NCI-H187 (cell line): ENCODE measurements around the gene CD79A.
"Not testable (repeated sequence)": the region's sequence is repeated elsewhere in the genome, so short reads cannot be mapped to it uniquely, and the experiment has no call there.

Experiments
- DNase-seq, 2 experiments: peaks; one replicate each; lab custom pipeline; 2025; lab: John Stamatoyannopoulos, UW

The CD79A gene

DNA sequence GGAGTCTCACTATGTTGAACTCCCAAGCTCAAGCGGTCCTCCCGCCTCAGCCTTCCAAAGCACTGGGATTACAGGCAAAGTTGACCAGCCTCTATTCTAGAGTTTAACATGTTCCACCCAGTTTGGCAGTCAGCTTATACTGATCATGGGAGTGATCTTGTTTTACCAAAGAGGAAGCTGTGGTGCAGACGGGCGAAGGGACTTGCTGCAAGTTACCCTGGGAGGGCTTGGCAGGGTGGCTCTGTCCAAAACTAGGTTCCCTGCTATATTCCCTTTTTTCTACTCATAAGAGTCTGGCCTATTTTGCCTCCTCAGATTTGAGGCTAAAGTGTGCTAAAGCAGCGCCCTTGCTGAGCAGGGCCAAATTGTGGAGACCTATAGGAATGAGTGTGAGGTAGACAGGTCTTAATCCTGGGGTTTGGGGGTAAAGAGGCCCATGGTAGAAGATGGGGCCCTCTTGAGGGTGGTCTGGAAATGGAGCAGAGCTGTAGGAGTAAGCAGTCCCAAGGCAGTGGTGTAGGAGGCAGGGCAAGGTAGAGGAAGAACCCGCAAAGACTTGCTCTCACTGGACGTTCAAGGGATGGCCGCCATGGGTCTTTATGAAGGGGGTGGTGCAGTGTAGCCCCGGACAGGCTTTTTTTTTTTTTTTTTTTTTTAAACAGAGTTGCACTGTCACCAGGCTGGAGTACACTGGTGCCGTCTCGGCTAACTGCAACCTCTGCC is 13.7 kb upstream of the CD79A start:
- no peak for DNase-seq

DNA sequence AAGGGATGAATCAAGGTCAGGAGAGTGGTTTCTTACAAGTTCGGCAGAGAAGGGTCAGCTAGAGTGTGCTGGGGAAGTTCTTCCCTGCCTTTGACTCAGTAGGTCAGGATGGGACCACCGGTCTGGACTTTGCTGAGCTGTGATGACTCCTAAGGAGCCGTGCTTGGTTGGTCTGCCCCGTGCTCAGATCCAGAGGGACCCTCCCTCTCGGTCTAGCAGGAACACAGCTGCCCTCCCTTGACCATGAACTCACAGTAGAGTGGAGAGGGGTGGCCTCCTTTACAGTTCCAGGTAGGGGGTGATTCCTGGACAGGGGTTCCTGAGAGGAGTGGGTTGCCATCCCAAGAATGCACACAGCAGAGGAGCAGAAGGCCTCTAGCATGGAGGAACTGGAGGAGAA is 12.7 kb upstream of the CD79A start:
- no peak for DNase-seq

GRCh38 chr19:41866284-41866683 is 10.8 kb upstream of the CD79A start:
- DNase-seq, result no peak

- peak; percentile 38 to 61 for DNase-seq
Measured at GRCh38 chr19:41868120-41868988, 8.7 kb upstream of the CD79A start.

DNA sequence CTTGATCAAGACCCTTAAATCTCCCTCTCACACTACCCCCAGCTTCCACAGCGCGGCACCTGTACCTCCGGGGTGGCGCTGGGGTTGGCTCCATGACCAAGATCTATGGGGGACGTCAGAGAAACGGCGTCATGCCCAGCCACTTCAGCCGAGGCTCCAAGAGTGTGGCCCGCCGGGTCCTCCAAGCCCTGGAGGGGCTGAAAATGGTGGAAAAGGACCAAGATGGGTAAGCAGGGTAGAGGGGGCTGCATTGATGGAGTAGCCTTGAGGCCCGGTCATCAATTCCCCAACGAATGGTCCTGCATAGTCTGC is 8.1 kb upstream of the CD79A start:
- DNase-seq, result no peak

DNA sequence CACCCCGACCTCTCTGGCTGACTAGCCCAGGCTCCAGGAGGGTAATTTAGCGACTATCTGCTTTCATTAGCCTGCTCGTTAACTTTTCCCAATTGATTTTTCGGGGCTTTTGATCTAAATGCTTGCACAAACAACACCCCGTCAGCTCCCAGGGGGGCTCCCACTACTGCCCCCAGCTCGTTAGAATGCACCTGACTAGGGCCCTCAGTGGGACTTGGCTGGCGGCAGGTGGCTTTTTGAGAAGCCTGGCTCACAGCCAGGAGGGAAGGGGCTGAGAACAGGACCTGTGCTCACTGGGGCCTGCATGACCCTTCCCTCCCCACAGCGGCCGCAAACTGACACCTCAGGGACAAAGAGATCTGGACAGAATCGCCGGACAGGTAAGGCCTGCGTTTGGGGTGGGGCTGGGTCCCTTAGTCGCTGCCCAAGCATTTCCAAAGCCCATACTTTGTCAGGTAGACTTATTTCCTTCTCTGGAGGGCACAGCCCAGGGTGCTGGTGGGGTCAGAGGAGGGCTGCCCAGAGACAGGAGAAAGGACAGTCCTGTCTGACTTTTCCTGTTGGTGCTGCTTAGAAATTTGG is 7.6 kb upstream of the CD79A start:
- DNase-seq, result no peak

GRCh38 chr19:41870401-41870873 is 6.6 kb upstream of the CD79A start:
- no peak for DNase-seq

DNA sequence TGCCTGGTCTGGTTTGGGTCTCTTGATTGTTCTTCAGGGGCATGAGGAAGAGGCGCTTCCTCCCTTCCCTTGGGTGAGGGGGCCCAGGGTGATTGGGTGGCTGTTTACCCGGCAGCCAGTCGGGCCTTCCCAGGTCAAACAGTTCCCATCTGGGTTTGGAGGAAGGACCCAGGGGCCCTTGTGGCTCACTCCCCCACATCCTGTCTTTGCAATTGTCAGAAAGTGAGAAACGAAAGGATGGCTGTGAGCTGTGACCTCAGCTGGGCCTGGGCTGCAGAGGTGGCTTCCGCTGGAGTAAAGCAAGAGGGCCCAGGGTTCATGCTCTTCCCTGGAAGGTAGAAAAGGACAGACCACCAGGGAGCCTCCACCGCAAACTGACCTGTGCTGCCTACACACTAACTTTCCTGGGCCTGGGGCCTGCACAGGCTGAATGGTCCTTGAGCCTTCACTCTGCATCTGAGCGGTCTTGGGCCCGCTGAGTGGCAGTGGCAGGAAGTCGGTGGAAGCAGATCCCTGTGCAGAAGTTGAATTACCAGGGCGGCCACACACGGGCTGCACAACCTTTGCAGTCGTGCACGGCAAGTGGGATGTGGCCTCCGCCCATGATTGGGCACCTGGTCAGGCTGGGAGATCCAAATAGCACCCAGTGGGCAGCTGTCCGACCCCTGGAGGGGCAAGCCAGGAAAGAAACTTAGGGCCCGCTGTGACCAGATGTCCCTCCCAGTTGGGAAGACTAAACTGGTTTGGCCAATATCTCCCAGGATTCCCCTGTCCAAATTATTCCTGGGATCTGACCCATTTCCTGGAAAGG is 5.3 kb upstream of the CD79A start:
- no peak for DNase-seq

- DNase-seq, result no peak
Measured at GRCh38 chr19:41872384-41872774, 4.7 kb upstream of the CD79A start.

DNA sequence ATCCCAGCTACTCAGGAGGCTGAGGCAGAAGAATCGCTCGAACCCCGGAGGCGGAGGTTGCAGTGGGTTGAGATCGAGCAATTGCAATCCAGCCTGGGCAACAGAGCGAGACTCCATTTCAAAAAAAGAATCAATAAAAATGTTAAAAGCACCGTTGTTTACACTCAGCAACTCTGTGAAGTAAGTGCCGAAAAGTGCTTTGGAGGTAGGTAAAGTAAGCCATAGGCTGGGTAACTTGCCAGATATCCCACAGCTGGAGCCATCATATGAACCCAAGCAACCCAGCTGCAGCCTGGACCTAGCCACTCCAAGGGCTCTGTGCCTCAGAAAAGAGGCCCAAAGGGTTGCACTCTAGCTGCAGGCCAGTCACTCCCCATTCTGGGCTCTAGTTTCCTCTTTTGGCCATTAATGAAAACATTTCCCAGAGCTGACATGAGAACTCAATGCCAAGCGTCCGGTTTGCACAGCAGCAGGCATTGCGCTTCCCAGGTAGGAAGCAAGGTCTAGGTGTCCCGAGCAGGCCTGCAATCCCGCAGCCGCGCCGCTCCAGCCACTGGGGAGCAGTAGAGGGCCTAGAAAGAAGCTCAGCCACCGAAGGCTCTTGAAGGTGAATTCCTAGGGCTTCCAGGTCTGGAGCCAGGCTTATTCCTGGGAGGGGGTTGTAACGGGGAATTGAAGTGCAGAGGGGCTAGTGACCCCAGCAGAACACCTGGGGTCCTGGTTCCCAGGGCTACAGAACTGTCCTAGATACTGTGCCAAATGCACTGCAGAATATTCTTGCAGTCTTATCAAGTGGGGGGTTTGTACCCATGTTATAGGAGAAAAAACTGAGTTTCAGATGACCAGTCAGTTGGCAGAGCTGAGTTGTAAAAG is 4.1 kb upstream of the CD79A start:
- peak; percentile 33 to 61 for DNase-seq

DNA sequence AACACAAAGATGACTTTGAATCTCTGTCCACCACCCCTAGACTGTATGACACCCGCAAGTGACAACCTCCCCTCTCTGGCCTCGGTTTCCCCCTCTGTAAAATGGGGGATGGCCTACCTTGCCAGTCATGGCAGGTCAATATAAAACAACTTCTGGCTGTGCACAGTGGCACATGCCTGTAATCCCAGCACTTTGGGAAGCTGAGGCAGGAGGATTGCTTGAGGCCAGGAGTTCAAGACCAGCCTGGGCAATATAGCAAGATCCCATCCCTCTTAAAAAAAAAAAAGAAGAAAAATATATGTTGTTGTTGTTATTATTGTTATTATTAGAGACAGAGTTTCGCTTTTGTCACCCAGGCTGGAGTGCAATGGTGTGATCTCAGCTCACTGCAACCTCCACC is 1.1 kb upstream of the CD79A start:
- DNase-seq, result not testable (repeated sequence)

GRCh38 chr19:41877916-41878905 is 1.1 kb downstream of the CD79A start:
- DNase-seq, result no peak

GRCh38 chr19:41879080-41879479 is 2.0 kb downstream of the CD79A start:
- DNase-seq, result no peak

GRCh38 chr19:41879670-41880328 is 2.7 kb downstream of the CD79A start:
- no peak for DNase-seq

- no peak for DNase-seq
Measured at GRCh38 chr19:41880329-41880708, 3.2 kb downstream of the CD79A start.

DNA sequence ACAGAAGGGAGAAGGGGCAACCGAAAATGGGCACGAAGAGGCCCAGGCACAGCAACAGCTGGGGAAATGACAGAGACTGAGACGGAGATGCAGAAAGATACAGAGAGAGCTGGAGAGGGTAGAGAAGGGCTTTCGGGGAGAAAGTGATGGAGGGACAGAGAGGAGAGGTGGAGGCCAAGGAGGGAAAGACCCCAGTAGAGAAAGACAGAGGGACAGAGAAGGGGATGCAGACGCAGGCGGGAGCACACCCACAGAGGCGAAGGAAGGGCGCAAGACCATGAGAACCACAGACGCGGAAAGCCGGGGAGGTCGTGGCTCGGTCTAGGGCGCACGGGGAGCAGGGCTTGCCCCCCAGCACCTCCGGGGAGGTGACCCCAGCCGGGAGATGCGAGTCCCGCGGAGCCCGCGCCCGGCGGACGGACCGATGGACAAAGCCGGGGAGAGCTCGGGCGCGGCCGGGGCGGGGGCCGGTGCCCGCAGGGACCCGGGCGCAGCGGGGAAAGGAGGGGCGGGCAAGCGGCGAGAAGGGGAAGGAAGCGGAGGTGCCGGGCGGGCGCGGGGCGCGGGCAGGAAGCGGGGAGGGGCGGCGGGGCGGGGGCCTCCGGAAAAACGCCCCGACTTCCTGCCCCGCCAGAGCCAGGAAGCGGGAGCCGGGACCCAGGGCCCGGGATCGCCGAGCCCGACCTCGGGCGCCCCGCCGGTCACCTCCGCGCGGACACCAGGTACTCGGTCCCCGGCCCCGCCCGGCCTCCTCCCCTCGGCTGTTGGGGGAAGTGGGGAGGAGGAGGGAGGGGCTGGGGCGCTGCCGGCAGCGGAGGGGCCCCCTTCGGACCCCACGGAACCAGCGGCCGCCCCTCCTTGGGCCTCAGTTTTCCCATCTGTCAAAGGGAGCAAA is 5.7 kb downstream of the CD79A start, which contains the start of gene ARHGEF1:
TSS of gene ARHGEF1 (plus strand) at position 617 of the 895 bp plus-strand sequence. CDS start 4,899 bp downstream, outside the sequence.
- DNase-seq, result no peak

GRCh38 chr19:41883463-41883820 is 6.4 kb downstream of the CD79A start:
- no peak for DNase-seq
